Esophagus squamous epithelium (tissue), 4 donors: ENCODE results near the gene ARNT2.

Experiments used
- POLR2A ChIP-seq, 4 donors: fragments of 450-650 bp; IDR thresholded peaks; one replicate each; pipeline ENCODE4 v1.6.1; 2017; ENCODE audit warnings: antibody characterized with exemption in 4 of 4, mild to moderate bottlenecking in 4 of 4, moderate library complexity in 3 of 4
- TF ChIP-seq, protein P1 (sequence below), 6 experiments: fragments of 450-650 bp in 4 of 6; fragments of 200-600 bp in 2 of 6; sonication (generic) in 2 of 6; IDR thresholded peaks; one replicate each; pipeline ENCODE4 v1.5.1; 2016 to 2019; ENCODE audit warnings: antibody characterized with exemption in 6 of 6, mild to moderate bottlenecking in 4 of 6, moderate library complexity in 4 of 6

DNA sequence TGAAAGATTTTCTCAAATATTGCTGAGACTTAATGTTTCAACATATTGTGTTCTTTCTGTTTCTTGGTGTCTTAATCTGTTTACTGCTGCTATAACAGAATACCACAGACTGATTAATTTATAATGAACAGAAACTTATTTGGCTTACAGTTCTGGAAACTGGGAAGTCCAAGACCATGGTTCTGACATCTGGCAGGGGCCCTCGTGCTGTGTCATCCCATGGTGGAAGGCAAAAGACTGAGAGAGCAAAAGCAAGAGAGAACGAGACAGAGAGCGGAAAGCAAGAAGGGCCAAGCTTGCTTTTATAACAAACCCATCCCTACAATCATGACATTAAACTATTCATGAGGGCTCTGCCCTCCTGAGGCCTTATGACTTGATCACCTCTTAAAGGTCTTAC lies 88.7 kb downstream of the ARNT2 start:
- TF ChIP-seq, protein P1, sequence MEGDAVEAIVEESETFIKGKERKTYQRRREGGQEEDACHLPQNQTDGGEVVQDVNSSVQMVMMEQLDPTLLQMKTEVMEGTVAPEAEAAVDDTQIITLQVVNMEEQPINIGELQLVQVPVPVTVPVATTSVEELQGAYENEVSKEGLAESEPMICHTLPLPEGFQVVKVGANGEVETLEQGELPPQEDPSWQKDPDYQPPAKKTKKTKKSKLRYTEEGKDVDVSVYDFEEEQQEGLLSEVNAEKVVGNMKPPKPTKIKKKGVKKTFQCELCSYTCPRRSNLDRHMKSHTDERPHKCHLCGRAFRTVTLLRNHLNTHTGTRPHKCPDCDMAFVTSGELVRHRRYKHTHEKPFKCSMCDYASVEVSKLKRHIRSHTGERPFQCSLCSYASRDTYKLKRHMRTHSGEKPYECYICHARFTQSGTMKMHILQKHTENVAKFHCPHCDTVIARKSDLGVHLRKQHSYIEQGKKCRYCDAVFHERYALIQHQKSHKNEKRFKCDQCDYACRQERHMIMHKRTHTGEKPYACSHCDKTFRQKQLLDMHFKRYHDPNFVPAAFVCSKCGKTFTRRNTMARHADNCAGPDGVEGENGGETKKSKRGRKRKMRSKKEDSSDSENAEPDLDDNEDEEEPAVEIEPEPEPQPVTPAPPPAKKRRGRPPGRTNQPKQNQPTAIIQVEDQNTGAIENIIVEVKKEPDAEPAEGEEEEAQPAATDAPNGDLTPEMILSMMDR (IDR thresholded peaks at IDR 0.05): no peak
- TF ChIP-seq POLR2A (IDR thresholded peaks at IDR 0.05): no peak
